T-helper 1 cell treated with Interleukin-12 subunit alpha and Interleukin-12 subunit beta and Interleukin-4 antibody, amounts not matched to agents 30 ng/mL and 1 ng/mL, for 36 hours (primary cell): ENCODE measurements around the gene VPS37C. TPM values are rescaled to one million over a fixed set of nuclear protein-coding genes. Genes with fewer than 3 reads are reported as not detected.
"Not testable (repeated sequence)": the region's sequence is repeated elsewhere in the genome, so short reads cannot be mapped to it uniquely, and the experiment has no call there.

Experiments
- intact Hi-C: fragments of 100-400 bp; cut with micrococcal nuclease; formaldehyde crosslinking; loops from one replicate; pipeline ENCODE4 v1.15.1; 2024
- total RNA-seq: library from RNA; stranded (reverse); gene quantifications from 2 replicates; pipeline ENCODE4 v1.2.3, GENCODE V29; 2022

VPS37C gene
- total RNA-seq, result 7.4 and 8.3 TPM in 2 replicates

GRCh38 chr11:61161190-61162091 is at the start of gene VPS37C:
VPS37C (minus strand) TSS chr11:61161426; CDS start chr11:61138829, 22,597 bp downstream.
- intact Hi-C loops, result loop anchor here (1.0 to 5.0 kb wide), 15 partner anchors 26 to 655 kb away; partner anchors contain the start of genes CCDC86, CD5, CPSF7 and DDB1

- intact Hi-C loops, result not testable (repeated sequence)
Measured at GRCh38 chr11:61210629-61211028, 49.4 kb upstream of the VPS37C start.

GRCh38 chr11:61207636-61208310 is 46.5 kb upstream of the VPS37C start:
- intact Hi-C loops, result not testable (repeated sequence)

GRCh38 chr11:61204502-61205059 is 43.4 kb upstream of the VPS37C start:
- intact Hi-C loops, result not testable (repeated sequence)

- intact Hi-C loops, result not testable (repeated sequence)
Measured at GRCh38 chr11:61203873-61204272, 42.6 kb upstream of the VPS37C start.

GRCh38 chr11:61202950-61203746 is 41.9 kb upstream of the VPS37C start, which contains the start of gene PGA3:
PGA3 (plus strand) TSS chr11:61203515; CDS start chr11:61203565, 50 bp downstream.
- intact Hi-C loops, result not testable (repeated sequence)

- intact Hi-C loops, result no loop called here
Measured at GRCh38 chr11:61201476-61201875, 40.2 kb upstream of the VPS37C start.

- intact Hi-C loops, result no loop called here
Measured at GRCh38 chr11:61198948-61199523, 37.8 kb upstream of the VPS37C start.

GRCh38 chr11:61198361-61198760 is 37.1 kb upstream of the VPS37C start:
- intact Hi-C loops, result no loop called here

GRCh38 chr11:61195719-61196118 is 34.5 kb upstream of the VPS37C start:
- intact Hi-C loops, result no loop called here

GRCh38 chr11:61194981-61195695 is 33.9 kb upstream of the VPS37C start:
- intact Hi-C loops, result no loop called here

GRCh38 chr11:61194169-61194671 is 33.0 kb upstream of the VPS37C start:
- intact Hi-C loops, result no loop called here

- intact Hi-C loops, result no loop called here
Measured at GRCh38 chr11:61193596-61193995, 32.4 kb upstream of the VPS37C start.

GRCh38 chr11:61189933-61190332 is 28.7 kb upstream of the VPS37C start:
- intact Hi-C loops, result no loop called here

- intact Hi-C loops, result loop anchor here (1.0 to 2.0 kb wide), 7 partner anchors 26 to 412 kb away; partner anchors contain the start of gene VPS37C
Measured at GRCh38 chr11:61187505-61188130, 26.4 kb upstream of the VPS37C start.

- intact Hi-C loops, result loop anchor here (2.0 kb wide), 1 partner anchor 104 kb away; no protein-coding TSS in a partner anchor
Measured at GRCh38 chr11:61186504-61186903, 25.3 kb upstream of the VPS37C start.

GRCh38 chr11:61183645-61184044 is 22.4 kb upstream of the VPS37C start:
- intact Hi-C loops, result no loop called here

GRCh38 chr11:61181489-61181888 is 20.3 kb upstream of the VPS37C start:
- intact Hi-C loops, result no loop called here

GRCh38 chr11:61180205-61180604 is 19.0 kb upstream of the VPS37C start:
- intact Hi-C loops, result not testable (repeated sequence)
